Activated CD4-positive, alpha-beta T cell treated with anti-CD3 and anti-CD28 coated beads, Interleukin-10, Interleukin-2, amounts not matched to agents 100 ng/mL and 50 ng/mL, durations not matched to agents 16 hours and 8 hours (primary cell): Measurements from ENCODE around the gene REPS2.

ENCODE experiments used
- DNase-seq: peaks from one replicate; pipeline ENCODE4 v3.0.0-alpha.2; 2020

Gene REPS2

DNA sequence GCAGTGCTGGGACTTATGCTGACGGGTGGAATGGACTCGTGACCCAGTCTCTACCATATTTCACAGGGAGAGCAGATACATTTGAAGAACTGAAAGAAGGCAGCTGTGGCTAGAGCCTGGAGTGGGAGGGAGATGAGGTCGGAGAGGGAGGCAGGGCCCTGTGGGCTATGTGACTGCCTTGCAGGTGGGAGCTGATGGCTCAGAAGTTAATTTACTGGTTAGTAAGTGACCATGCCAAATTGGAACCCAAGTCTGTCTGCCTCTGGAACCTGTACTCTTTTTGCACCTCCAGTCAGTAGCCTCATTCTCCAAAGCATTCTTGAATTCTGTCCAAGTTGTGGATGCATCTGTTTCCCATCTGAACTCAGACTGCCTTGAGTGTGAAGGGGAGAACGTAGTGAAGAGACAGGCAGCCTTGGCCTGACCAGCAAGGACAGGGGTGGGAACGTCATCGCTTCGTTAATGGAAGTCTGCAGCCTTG, 92.3 kb downstream of the REPS2 start:
- no peak for DNase-seq

- no peak for DNase-seq
These were observed 93.4 kb downstream of the REPS2 start for GRCh38 chrX:17039826-17040225.

- no peak for DNase-seq
These were observed 94.3 kb downstream of the REPS2 start for GRCh38 chrX:17040711-17041110.

DNA sequence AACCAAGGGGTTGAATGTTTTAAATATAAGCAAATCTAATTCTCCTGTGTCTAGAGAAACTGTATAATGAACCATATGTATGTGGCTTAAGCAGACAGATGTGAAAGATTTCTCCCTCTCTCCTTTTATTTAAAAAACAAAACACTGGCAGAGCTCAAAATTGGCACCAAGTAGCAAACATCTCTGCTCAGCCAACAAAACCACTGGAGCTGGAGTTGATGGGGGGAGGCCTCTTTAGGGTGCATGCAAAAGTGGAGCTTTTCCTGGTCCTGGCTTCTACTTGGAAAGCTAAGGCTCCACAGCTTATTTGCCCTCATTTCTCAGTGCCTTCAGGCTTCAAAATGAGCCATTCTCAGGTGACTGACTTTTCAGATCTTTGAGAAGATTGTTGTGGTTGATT, 95.6 kb downstream of the REPS2 start:
- no peak for DNase-seq

- DNase-seq: peak; percentile 54
These were observed 100.1 kb downstream of the REPS2 start for GRCh38 chrX:17046478-17047097.

DNA sequence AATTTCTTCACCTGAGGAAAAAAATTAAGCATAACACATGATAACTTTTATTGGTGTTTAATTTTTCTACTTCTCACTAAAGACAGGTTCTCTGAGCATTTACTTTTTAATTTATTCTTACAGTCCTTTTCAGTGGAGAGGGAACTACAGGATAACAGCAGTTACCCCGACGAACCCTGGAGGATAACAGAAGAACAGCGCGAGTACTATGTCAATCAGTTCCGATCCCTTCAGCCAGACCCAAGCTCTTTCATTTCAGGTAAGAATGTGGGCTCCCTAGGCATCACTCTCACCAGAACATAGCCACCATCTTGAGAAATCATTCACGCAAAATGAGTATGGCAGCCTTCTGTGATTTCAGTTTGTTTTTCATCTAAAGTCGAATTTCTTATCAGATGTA, 100.8 kb downstream of the REPS2 start:
- no peak for DNase-seq

DNA sequence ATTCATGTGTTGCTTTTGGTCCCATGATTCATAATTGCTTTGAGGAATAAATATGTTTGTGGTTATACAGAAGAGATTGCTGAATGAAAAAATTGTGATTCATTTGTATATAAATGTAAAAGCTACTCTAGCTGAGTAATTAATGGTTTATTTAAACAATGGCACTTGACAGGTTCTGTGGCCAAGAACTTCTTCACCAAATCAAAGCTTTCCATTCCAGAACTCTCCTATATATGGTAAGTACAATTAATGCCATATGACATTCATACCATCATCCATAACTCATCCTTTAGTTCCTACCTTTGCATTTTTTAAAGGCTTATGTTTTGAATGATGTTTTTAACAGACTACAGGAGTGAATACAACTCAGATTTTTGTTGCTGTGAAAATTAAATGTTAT, 105.8 kb downstream of the REPS2 start:
- DNase-seq: no peak

DNA sequence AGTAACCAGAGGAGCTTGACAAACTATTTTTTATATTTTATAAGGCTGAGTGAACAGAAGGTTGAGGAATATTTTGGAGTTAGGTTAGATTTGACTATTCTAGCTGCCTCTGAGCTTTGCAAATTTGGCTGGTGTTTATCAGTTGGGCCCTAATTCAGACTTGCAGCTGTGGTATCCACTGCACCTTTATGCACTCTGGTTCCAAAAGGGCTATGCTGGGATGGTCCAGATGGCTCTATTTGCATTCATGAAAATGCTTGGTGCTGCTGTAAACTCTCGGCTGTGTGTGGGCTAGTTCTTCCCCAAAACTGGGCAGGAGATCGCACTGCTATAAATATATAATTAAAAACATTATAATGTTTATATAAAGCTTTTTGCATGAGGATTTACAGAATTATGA, 106.3 kb downstream of the REPS2 start:
- DNase-seq: no peak

DNA sequence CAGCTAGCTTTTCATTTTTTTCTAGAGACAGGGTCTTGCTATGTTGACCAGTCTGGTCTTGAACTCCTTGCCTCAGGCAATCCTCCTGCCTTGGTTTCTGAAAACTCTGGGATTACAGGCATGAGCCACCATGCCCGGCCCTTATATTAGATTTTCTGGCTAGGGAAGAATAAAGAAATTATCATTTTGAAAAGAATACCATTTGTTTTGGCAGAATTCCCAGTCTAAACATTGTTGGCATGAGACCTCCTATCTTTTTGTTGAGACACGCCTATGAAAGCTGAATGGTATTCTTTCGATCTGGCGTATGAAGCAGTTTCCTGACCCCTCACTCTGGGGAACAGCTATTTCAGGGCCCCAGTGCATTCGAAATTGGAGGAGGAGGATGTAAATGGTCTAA, 107.0 kb downstream of the REPS2 start:
- no peak for DNase-seq

DNA sequence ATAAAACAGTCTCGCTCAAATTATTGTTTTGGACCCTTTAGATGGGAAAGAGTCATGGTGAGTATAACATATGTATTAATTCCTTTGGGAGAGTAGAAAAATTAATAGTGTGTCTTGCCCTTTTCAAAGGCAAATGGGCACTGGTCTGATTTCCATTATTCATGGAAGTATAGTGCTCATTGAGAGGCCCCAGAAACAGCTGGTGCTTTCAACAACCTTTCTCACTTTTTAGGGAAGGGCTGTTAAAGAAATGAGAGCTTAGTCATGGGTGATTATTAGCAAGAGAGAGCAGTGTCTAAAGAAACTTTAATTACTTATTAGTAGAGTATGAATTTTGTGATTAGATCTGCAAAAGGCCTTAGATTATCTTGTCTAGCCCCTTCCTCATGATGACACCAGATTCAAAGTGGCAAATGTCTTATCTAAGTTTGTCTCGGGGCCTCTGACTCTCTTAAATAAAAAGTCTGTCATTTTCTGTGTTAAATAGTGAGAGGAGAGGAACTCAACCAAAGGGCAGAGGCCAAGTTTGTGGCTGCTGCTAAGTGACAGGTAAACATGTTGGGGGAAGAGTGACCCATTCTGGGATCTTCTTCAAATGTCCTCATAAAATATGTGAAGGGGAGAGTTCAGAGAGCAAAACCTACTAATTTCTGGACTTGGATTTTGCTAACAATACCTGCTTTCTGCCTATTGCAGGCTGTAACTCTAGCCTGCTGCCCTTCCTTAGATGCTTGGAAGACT, 110.6 kb downstream of the REPS2 start:
- no peak for DNase-seq

DNA sequence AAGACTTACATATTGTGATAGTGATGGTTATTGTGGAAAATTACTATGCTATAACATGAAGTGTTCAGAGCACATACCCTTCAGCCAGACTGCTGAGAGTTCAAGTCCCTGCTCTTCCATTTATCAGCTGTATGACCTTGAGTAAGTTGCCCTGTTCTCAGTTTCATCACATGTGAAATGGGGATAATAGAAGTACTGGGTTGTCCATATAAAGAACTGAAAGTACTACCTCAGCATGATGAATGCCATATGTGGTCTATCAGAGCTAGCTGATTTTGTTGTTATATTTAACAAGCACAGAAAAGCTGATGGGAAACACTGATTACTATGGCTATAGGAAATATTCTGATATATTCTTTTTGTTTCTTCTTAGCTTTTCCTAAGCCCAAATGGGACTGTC, 115.6 kb downstream of the REPS2 start:
- DNase-seq: no peak

DNA sequence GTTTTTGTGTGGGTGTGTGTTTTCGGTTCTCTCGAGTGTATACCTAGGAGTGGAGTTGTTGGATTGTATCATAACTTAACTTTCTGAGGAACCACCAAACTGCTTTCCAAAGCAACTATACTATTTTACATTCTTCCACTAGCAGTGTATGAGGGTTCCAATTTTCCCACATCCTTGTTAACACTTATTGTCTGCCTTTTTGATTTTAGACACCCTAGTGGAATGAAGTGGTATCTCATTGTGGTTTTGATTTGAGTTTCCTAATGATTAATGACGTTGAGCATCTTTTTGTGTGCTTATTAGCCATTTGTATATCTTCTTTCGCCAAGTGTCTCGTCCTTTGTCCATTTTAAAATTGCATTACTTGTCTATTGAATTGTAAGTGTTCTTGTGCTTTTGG, 118.6 kb downstream of the REPS2 start:
- no peak for DNase-seq

- no peak for DNase-seq
These were observed 121.1 kb downstream of the REPS2 start for GRCh38 chrX:17067534-17067933.

DNA sequence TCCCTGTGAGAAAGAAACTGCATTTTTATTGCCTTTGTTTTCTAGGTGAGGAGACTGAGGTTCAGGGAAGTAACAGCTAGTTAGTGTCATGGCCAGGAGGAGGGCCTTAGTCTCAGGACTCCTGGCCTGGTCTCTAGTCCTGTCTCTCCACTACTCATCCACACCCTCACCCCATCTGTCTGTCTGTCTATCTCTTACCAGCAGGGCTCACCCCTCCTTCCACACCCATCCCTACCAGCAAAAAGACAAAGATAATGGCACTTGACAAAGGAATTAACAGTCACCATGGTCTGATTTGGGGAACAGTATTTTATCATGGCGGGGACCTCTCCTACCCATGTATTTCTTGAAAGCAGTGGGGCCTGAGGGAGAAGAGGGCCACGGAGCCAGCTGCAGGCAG, 125.8 kb downstream of the REPS2 start:
- no peak for DNase-seq

- no peak for DNase-seq
These were observed 126.3 kb downstream of the REPS2 start for GRCh38 chrX:17072721-17073230.

GRCh38 chrX:17075004-17075403, 128.5 kb downstream of the REPS2 start:
- no peak for DNase-seq

DNA sequence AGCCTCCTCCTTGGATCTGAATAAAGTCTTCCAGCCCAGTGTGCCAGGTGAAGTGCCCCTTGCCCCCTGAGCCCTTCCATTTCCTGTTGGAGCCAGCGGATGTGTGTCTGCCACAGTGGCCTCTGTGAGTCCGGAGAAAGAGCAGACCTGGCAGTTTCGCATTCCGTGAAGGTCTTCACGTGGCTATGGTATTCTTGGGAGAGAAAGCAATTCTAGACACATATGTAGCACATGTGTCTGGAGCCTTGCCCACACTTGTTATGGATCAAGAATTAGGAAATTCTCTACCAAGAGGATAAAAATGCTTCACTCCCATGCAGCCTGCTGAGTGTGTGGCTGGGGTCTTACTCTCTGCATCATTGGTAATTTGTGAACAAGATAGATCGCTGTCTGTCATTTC, 130.9 kb downstream of the REPS2 start:
- no peak for DNase-seq

DNA sequence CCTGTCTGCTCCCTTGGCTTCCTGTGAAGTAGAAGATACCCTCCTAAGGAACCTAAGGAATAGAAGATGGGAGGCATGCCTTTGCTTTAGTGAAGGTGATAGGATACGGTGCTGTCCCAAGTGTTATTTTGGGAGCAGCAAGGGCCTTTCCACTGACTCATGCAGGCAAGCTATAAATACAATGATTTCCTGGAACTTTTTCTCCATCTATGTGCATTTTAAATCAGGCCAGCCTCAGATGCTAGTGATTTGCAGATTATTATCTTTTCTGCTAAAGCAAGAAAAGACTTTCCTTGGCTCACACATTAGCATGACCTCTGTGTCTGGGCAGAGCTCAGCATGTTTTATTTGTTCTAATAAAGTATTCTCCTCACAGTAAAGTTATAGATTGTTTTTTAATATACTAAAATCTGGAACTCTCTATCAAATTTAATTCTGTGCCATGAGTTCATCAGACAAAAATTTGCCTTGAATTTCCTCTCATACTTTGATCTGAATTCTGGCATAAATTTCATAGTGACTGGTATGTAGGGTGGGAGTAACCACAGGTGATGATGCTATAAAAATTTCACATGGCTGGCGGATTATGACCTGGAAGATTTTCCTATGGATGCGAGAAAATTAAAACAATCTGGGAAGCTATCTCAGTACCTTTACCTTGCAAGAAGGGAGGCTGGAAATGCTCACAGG, 131.7 kb downstream of the REPS2 start:
- peak; percentile 1 for DNase-seq

GRCh38 chrX:17081511-17081910, 135.1 kb downstream of the REPS2 start:
- DNase-seq: no peak

DNA sequence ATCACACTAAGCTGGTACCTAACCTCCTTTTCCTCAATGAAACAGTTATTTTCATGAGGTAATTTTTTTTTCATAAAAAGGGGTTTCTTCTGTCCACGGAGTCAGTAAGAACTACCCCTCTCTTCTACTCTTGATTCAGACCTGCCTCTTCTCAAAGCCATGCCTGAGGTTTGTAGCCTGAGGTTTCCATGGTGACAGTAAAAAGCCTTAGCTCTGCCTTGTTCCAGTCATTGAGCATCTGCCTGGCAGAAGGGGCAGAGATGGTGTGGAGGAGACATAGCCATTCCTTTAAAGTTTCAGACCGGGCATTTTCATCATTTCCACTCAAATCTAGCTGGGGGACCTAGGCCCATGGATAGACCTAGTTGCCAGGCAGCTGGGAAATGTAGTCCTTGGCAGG, 135.5 kb downstream of the REPS2 start:
- DNase-seq: no peak

- DNase-seq: peak; percentile 2
These were observed 136.4 kb downstream of the REPS2 start for GRCh38 chrX:17082831-17083230.

GRCh38 chrX:17086317-17086716, 139.9 kb downstream of the REPS2 start:
- no peak for DNase-seq

DNA sequence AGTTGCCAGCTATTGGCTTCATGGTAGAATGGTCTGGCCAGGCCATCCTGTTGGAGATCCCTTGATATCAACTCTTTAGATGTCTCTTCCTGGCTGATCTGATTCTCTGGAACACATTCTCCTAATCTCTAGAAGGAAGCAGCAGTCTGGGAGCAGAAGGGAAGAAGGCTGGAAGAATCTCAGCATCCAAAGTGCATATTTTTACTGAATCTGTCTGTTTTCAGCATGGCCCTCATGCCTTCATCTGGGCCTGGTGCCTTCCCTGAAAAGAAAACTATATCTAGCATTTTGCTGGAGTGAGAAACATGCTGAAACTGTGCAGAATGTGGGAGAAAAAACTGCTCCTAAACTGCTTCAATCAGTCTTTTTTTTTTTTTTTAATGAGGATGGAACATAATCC, 148.7 kb downstream of the REPS2 start:
- DNase-seq: no peak
